Astrocyte (in vitro differentiated cells and primary cell): Measurements from ENCODE around the gene NRIP2. TPM values are rescaled to one million over a fixed set of nuclear protein-coding genes. Genes with fewer than 3 reads are reported as not detected.
A peak's percentile ranks its signal among the peaks of the same experiment; 100 is the strongest.

ENCODE experiments used
- DNase-seq: peaks from one replicate; pipeline ENCODE4 v3.0.0-alpha.2; 2010; ENCODE audit warnings: low read depth
- FAIRE-seq: peaks from 2 replicates; lab custom pipeline; 2011; peaks lifted over from hg19 to GRCh38; lab: Jason Lieb, UNC
- H2AFZ ChIP-seq: 2 replicates; pipeline ENCODE4 v1.6.0; 2012; ENCODE audit warnings: low read depth, low read length, inconsistent platforms
- H3K27ac ChIP-seq: 2 replicates; pipeline ENCODE4 v1.5.1; 2011; ENCODE audit warnings: low read depth, low read length, inconsistent platforms
- H3K27me3 ChIP-seq: 2 replicates; pipeline ENCODE4 v1.6.0; 2011; ENCODE audit warnings: low read length, inconsistent platforms; ENCODE audit not compliant: insufficient read depth
- H3K36me3 ChIP-seq: 2 replicates; pipeline ENCODE4 v1.5.1; 2011; ENCODE audit warnings: low read length, inconsistent platforms; ENCODE audit not compliant: insufficient read depth
- H3K4me1 ChIP-seq: 2 replicates; pipeline ENCODE4 v1.5.1; 2011; ENCODE audit warnings: low read length, inconsistent platforms; ENCODE audit not compliant: insufficient read depth
- H3K4me2 ChIP-seq: 2 replicates; pipeline ENCODE4 v1.6.0; 2012; ENCODE audit warnings: low read length, inconsistent platforms
- H3K4me3 ChIP-seq: 2 replicates; pipeline ENCODE4 v1.5.1; 2011; ENCODE audit warnings: low read depth, mild to moderate bottlenecking, low read length, inconsistent platforms; ENCODE audit not compliant: insufficient read depth
- H3K79me2 ChIP-seq: 2 replicates; pipeline ENCODE4 v1.6.0; 2012; ENCODE audit warnings: mild to moderate bottlenecking, low read length, inconsistent platforms; ENCODE audit not compliant: insufficient read depth
- H3K9ac ChIP-seq: 2 replicates; pipeline ENCODE4 v1.6.0; 2012; ENCODE audit warnings: mild to moderate bottlenecking, low read length, inconsistent platforms
- H3K9me3 ChIP-seq: 2 replicates; pipeline ENCODE4 v1.5.1; 2012; ENCODE audit warnings: low read depth, mild to moderate bottlenecking, low read length, inconsistent platforms; ENCODE audit not compliant: insufficient read depth
- H4K20me1 ChIP-seq: 2 replicates; pipeline ENCODE4 v1.6.0; 2012; ENCODE audit warnings: low read length, inconsistent platforms; ENCODE audit not compliant: insufficient read depth
- H3K27ac Mint-ChIP-seq: one replicate; pipeline ENCODE4 v1.8.0; 2021; ENCODE audit warnings: mild to moderate bottlenecking, mixed read lengths; ENCODE audit not compliant: unreplicated experiment
- H3K27me3 Mint-ChIP-seq: one replicate; pipeline ENCODE4 v1.8.0; 2021; ENCODE audit warnings: low read depth, mixed read lengths; ENCODE audit not compliant: unreplicated experiment
- H3K36me3 Mint-ChIP-seq: one replicate; pipeline ENCODE4 v1.8.0; 2021; ENCODE audit warnings: low read depth, mixed read lengths; ENCODE audit not compliant: unreplicated experiment
- H3K4me1 Mint-ChIP-seq: one replicate; pipeline ENCODE4 v1.8.0; 2021; ENCODE audit warnings: low read depth, mixed read lengths; ENCODE audit not compliant: unreplicated experiment
- H3K4me3 Mint-ChIP-seq: one replicate; pipeline ENCODE4 v1.8.0; 2021; ENCODE audit warnings: mild to moderate bottlenecking, moderate library complexity, mixed read lengths; ENCODE audit not compliant: unreplicated experiment
- H3K9me3 Mint-ChIP-seq: one replicate; pipeline ENCODE4 v1.8.0; 2021; ENCODE audit warnings: mild to moderate bottlenecking, mixed read lengths; ENCODE audit not compliant: unreplicated experiment
- CTCF ChIP-seq: IDR thresholded peaks from 2 replicates; pipeline ENCODE4 v1.5.1; 2011; ENCODE audit warnings: low read depth, mild to moderate bottlenecking, inconsistent platforms, low read length, moderate library complexity; ENCODE audit not compliant: insufficient read depth
- EZH2 ChIP-seq: IDR thresholded peaks from 2 replicates; pipeline ENCODE4 v1.6.1; 2012; ENCODE audit warnings: mild to moderate bottlenecking, low read length, inconsistent platforms; ENCODE audit not compliant: insufficient read depth
- total RNA-seq: library from RNA; stranded (reverse); gene quantifications from 2 replicates; pipeline ENCODE4 v1.2.1, GENCODE V29; 2021

NRIP2 gene
- total RNA-seq, 1 donor from 2014 or later, result not detected

GRCh38 chr12:2877953-2878732, 43.3 kb upstream of the NRIP2 start:
- H3K9me3 Mint-ChIP-seq, result no peaks in the 10 kb centered on the region
- Histone ChIP-seq H3K4me2 (peak overlapping the region; percentile 99), H2AFZ (peak overlapping the region; percentile 99), H3K79me2 (peaks cover 88% of the 10 kb centered on the region), H3K4me3 (peak overlapping the region; percentile 99), H3K36me3 (peaks cover 9% of the 10 kb centered on the region), H3K27ac (peak overlapping the region; percentile 95), H3K9me3 (no peaks in the 10 kb centered on the region), H3K9ac (peak overlapping the region; percentile 99), H4K20me1 (no peaks in the 10 kb centered on the region), H3K27me3 (no peaks in the 10 kb centered on the region), H3K4me1 (peaks cover 6% of the 10 kb centered on the region)
- DNase-seq (no peak), FAIRE-seq (no peak)
- H3K27me3 Mint-ChIP-seq, result no peaks in the 10 kb centered on the region
- H3K36me3 Mint-ChIP-seq, result no peaks in the 10 kb centered on the region
- no peak for TF ChIP-seq CTCF
- TF ChIP-seq EZH2, result no peak
- H3K27ac Mint-ChIP-seq, result peak overlapping the region; percentile 92
- peak overlapping the region; percentile 97 for H3K4me3 Mint-ChIP-seq
- peaks cover 3% of the 10 kb centered on the region for H3K4me1 Mint-ChIP-seq

DNA sequence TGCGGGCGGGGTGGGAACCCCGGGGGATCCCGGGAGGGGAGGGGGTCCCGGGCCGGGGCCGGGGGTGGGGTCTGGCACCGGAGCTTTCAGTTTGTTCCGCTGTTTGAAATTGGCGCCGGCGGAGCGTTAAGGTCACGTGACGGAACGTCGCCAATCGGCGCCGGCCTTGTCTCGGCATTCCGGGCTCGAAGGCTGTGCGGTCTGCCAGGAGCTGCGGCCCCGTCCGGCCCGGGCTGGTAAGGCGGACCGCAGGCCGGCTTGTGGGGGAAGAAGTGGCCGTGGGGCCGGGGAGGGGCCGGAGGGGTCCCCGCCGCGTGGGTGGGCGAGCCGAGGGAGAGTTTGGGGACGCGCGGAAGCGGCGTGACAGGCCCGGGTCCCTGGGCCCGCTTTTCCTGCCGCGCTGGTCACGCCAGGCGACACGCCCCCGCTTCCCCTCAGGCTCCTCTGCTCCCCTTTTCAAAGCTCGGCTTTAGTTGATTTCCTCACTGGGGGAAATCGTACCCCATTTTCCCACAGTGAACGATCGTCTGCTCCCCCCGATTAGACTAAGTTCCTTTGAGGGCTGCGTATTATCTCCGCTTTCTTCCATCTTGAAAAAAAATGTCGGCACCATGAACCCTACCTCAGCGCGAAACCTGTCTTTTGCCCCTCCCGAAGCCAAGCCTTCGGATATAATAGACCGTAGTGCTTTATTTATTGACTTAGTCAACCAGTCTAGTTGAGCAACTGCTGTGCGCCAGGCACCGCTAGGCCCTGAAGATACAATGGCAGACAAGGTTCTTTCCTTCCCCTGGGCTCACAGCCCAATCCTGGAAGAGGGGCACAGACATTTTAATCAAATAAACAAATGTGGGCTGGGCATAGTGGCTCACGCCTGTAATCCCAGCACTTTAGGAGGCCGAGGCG, 42.5 kb upstream of the NRIP2 start, which contains the start of the genes FOXM1 and RHNO1:
Gene FOXM1 (minus strand): TSS at position 128 of the 906 bp plus-strand sequence. CDS start 2,696 bp downstream, outside the sequence.
Gene RHNO1 (plus strand): TSS at position 177 of the 906 bp plus-strand sequence. CDS start 8,144 bp downstream, outside the sequence.
- peaks cover 3% of the 10 kb centered on the region for H3K4me1 Mint-ChIP-seq
- H3K9me3 Mint-ChIP-seq, result no peaks in the 10 kb centered on the region
- peak; percentile 60 for DNase-seq
- Histone ChIP-seq H3K9me3 (no peaks in the 10 kb centered on the region), H3K27me3 (no peaks in the 10 kb centered on the region), H3K4me1 (peaks cover 6% of the 10 kb centered on the region), H2AFZ (peak within 1 kb of the TSS; percentile 99), H3K27ac (peak within 1 kb of the TSS; percentile 95), H3K9ac (peak within 1 kb of the TSS; percentile 99), H3K4me2 (peak within 1 kb of the TSS; percentile 99), H3K36me3 (peaks cover 15% of the 10 kb centered on the region), H3K79me2 (peaks cover 86% of the 10 kb centered on the region), H3K4me3 (peak within 1 kb of the TSS; percentile 99), H4K20me1 (no peaks in the 10 kb centered on the region)
- no peaks in the 10 kb centered on the region for H3K36me3 Mint-ChIP-seq
- no peak for TF ChIP-seq EZH2
- TF ChIP-seq CTCF, result no peak
- peak within 1 kb of the TSS; percentile 92 for H3K27ac Mint-ChIP-seq
- H3K27me3 Mint-ChIP-seq, result no peaks in the 10 kb centered on the region
- no peak for FAIRE-seq
- H3K4me3 Mint-ChIP-seq, result peak within 1 kb of the TSS; percentile 97
